DMS153 (cell line): ENCODE data around the gene ASNS.
A peak's percentile ranks its signal among the peaks of the same experiment; 100 is the strongest.

Source experiments
- DNase-seq: peaks from one replicate; lab custom pipeline; 2025; lab: John Stamatoyannopoulos, UW

ASNS gene

DNA sequence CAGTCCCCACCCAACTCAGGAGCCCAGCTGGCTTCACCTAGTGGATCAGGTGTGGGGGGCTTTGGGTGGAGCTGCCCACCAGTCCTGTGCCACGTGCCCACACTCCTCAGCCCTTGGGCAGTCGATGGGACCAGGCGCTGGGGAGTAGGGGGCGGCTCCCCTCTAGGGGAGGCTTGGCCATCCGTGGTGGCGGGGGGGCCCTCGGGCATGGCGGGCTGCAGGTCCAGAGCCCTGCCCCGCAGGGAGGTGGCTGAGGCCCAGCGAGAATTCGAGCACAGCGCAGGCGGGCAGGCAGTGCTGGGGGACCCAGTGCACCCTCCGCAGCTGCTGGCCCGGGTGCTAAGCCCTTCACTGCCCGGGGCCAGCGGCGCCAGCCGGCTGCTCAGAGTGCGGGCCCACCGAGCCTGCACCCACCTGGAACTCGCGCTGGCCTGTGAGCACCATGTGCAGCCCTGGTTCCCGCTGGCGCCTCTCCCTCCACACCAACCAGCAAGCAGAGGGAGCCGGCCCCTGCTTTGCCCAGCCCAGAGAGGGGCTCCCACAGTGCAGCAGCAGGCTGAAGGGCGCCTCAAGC is 29.3 kb downstream of the ASNS start:
- DNase-seq, result no peak

DNA sequence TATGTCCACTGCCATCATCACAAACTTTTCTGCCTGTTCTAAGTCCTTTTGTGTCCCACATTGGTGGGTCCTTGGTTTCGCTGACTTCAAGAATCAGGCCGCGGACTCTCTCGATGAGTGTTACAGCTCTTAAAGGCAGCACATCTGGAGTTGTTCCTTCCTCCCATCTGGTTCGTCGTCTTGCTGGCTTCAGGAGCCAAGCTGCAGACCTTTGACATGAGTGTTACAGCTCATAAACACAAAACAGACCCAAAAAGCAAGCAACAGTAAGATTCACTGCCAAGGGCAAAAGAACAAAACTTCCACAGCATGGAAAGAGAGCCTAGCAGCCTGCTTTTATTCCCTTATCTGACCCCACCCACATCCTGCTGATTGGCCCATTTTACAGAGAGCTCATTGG is 30.2 kb downstream of the ASNS start:
- no peak for DNase-seq

DNA sequence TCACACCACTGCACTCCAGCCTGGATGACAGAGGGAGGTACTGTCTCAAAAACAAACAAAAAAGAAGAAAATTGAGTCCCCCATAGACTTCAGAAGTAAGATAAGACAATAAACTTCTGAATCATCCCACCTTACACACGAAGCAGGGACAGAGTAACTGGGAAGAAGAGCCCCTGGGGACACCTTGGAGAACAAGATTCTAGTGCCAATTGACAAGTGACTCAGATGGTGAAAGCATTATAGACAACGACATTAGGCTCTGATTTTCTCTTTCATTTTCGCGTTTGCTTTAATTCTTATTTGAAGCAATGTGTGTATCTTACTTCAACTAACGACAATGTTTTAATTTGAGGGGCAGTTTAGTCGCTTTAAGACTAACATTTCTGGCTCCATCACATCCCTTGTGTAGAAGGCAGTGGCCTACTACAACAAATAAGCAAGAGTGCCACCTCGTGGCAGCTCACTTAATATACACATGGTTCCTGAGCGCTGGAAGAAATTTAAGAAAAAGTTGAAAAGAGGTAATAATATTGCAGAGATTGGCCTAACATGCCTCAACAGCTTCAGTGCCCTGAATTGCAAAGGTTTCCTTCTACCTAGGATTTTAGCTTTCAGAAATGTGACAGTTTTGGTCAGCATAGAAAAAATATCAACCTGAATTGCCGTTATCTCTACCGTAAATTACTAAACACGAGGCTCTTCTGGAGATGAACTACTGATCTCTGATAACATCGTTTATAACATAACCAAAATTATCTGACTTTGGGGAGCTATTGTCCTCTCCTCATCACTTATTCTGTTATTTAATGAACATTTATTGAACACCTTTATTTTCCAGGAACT is 36.7 kb downstream of the ASNS start:
- DNase-seq, result peak; percentile 23

DNA sequence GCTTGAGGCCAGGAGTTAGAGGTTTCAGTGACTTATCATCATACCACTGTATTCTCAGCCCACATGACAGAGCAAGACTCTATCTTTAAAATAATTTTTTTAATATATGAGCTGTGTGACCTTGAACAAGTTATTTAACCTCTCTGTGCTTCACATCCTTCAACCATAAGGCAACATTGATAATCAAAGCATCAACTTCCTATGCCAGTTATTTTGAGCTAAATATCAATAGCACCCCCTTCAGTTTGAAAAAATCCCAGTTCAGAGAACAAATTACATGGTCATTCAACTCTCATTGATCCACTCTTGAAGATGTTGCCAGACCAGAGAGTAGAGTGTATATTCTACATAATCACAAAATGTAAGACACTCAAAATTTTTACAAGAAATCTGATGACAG is 53.0 kb downstream of the ASNS start:
- peak; percentile 35 for DNase-seq

- DNase-seq, result peak; percentile 29
Observed at GRCh38 chr7:97818066-97818663, 54.0 kb downstream of the ASNS start.
